Sciatic nerve (tissue), 2 donors: ENCODE measurements around the gene ABCA10. TPM values are rescaled to one million over a fixed set of nuclear protein-coding genes. Genes with fewer than 3 reads are reported as not detected.
"Not testable (repeated sequence)": the region's sequence is repeated elsewhere in the genome, so short reads cannot be mapped to it uniquely, and the experiment has no call there.

Experiments
- ATAC-seq: fragments of 200-7000 bp; cut with Tn5 transposase; one replicate; pipeline ENCODE4 v1.9.1; 2020; ENCODE audit warnings: mild to moderate bottlenecking, moderate library complexity
- DNase-seq: peaks from one replicate; pipeline ENCODE4 v3.0.0-alpha.2; 2020; ENCODE audit warnings: low spot score
- intact Hi-C: fragments of 100-400 bp; cut with DNase I; formaldehyde crosslinking; loops from one replicate; pipeline ENCODE4 v1.14.2; 2022
- total RNA-seq: library from RNA; stranded (reverse); fragmentation: NEBNext Ultra II Directional; extraction: Animal tissue kit (Norgen Biotek cat#: 25700); gene quantifications from one replicate; pipeline ENCODE4 v1.2.1, GENCODE V29; 2021
- donor health status: DM: no; HTN: no; CAD: no.
- donor health status: DM: no; HTN: no; CAD: no.

The ABCA10 gene
- total RNA-seq, result 189 TPM

DNA sequence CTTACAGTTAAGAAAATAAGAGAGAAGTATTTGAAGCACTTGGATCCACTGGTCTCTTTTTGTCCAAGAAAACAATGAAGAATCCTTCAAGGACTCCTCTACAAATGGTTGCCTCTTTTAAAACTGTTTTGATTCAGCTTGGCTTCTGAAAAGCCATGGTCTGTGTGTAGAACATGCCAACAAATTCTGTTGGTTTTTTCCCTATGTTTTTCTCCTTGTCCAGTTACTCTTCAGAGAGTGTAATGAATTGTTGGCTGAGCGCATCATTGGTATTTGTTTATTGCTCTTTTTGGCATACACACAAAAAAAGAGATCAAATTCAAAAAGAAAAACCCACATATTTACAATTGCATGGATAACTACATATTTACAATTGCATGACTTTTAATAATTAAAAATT, at the start of gene ABCA10:
ABCA10 (minus strand) TSS at position 249 of the 400 bp plus-strand sequence. CDS start 3,466 bp downstream, outside the sequence.
- intact Hi-C loops, result no loop called here
- DNase-seq, result no peak
- peak; percentile 82 for ATAC-seq

- intact Hi-C loops, result loop anchor here (10.0 kb wide), 1 partner anchor 1921 kb away; no protein-coding TSS in a partner anchor
- DNase-seq, ATAC-seq: not testable (repeated sequence)
Measured at GRCh38 chr17:69276279-69276678, 47.7 kb upstream of the ABCA10 start.

DNA sequence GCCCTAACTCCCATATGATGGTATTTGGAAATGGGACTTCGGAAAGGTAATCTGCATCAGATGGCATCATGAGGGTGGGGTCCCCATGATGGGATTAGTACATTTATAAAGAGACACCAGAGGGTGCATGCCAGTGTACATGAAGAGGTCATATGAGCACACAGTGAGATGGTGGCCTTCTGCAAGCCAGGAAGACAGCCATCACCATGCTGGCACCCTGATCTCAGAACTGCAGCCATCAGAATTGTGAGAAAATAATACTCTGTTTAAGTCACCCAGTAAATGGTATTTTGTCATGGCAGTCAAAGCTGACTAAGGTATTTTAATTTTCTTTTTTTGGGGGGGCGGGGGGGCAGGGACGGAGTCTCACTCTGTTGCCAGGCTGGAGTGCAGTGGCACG, 47.1 kb upstream of the ABCA10 start:
- no peak for DNase-seq
- intact Hi-C loops, result loop anchor here (10.0 kb wide), 1 partner anchor 1921 kb away; no protein-coding TSS in a partner anchor
- no peak for ATAC-seq

GRCh38 chr17:69271023-69271422, 42.4 kb upstream of the ABCA10 start:
- ATAC-seq, result no peak
- intact Hi-C loops, result loop anchor here (10.0 kb wide), 1 partner anchor 1916 kb away; no protein-coding TSS in a partner anchor

GRCh38 chr17:69269131-69269998, 40.7 kb upstream of the ABCA10 start:
- ATAC-seq (no peak), DNase-seq (no peak)
- intact Hi-C loops, result no loop called here

More at GRCh38 chr17:69271023-69271422, 42.4 kb upstream of the ABCA10 start:
- no peak for DNase-seq

GRCh38 chr17:69268543-69269014, 40.0 kb upstream of the ABCA10 start:
- DNase-seq (no peak), ATAC-seq (no peak)
- intact Hi-C loops, result no loop called here

GRCh38 chr17:69267219-69267618, 38.6 kb upstream of the ABCA10 start:
- no peak for DNase-seq
- ATAC-seq, result no peak
- intact Hi-C loops, result no loop called here

DNA sequence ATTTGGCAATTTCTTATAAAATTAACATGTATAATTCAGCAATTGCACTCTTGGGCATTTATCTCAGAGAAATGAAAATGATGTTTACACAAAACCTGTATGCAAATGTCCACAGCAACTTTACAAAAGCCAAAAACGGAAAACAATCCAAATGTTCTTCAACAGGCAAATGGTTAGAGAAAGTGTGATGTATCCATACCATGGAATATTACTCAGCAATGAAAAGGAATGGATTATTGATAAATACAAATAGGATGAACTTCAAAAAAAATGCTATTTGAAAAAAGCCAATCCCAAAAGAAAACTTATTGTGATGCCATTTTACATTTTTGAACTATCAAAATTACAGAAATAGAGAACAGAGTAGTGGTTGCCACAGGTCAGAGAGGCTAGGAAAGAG, 37.2 kb upstream of the ABCA10 start:
- ATAC-seq, result no peak
- no peak for DNase-seq
- intact Hi-C loops, result no loop called here

GRCh38 chr17:69254187-69254586, 25.6 kb upstream of the ABCA10 start:
- intact Hi-C loops, result no loop called here
- no peak for DNase-seq
- ATAC-seq, result no peak

DNA sequence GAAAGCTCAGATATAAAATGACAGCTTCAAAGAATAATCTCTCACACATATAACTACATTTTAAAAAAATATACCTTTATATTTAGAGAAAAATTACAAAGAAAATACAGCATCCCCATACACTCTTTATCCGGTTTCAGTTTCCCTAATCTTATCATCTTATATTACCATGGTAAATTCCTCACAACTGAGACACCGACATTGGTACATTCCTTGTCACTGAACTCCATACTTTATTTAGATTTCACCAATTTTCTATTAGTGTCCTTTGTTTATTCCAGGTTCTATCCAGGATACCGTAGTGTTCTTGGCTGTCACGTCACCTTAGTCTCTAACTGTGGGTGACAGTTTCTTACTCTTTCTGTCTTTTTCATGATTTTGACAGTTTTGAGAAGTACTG, 22.0 kb upstream of the ABCA10 start:
- ATAC-seq (no peak), DNase-seq (no peak)
- intact Hi-C loops, result no loop called here

DNA sequence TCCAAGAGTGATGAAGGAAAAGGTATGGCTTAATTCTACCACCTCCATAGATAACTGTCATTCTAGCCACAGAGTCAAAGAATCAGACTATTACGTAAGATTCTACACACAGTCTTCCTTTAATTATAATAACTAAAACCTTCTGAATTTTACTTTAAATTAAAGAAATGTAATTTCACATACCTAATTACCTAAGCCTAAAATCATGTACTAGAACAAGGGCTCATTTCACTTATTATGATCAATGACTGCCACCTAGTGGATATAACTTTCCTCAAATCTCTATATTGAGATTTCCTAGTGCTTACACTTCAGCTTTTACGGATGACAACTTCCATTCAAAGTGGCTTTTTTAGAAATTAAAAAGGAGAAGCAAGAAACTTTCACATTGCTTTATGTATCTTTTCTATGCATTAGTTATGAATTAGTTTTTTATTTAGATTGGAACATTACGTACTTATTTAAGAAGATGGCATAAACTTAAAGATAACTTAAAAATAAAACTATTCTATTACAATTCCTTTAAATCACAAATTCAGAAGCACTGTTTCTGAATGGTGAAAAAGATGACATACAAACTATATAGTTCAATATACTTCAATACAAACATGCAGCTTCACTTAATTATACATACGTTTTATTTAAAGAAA, 18.2 kb upstream of the ABCA10 start:
- intact Hi-C loops, result no loop called here
- ATAC-seq (peak; percentile 86), DNase-seq (no peak)

DNA sequence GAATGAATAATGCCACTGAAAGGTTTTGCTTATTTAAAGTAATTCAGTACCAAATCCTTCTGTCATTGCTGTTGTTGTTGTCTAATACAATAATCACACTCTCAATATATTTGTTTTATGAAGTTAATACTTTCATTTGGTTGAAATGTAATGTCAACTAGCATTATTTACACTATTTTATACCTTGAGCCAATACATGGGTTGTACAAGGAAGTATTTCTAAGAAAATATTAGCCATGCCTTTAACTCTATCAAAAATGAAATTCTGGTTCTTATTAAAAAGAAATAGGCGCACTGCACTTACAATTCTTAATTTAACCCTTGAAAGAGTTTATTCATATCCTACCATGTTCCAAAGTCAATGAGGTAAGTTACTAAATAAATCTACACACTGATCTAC, 17.6 kb upstream of the ABCA10 start:
- DNase-seq (no peak), ATAC-seq (no peak)
- intact Hi-C loops, result no loop called here

DNA sequence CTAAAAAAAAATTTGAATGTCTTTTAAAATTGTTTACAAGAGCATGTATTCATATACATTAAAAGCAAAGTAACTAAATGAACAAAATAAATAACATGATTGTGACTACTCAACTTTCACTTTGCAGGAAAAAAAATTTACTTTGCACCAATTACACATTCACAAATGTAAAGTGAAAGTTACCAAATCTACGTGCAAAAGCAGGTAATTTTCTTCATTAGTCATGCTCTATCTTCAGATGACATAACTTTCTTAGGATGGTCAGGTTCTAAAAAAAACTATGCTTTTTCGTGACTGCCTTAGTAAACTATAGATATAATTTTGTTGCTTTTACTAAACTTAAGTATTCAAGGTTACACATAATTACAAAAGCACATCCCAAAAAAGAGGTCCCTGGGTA, 17.0 kb upstream of the ABCA10 start:
- DNase-seq, result no peak
- intact Hi-C loops, result no loop called here
- ATAC-seq, result no peak

DNA sequence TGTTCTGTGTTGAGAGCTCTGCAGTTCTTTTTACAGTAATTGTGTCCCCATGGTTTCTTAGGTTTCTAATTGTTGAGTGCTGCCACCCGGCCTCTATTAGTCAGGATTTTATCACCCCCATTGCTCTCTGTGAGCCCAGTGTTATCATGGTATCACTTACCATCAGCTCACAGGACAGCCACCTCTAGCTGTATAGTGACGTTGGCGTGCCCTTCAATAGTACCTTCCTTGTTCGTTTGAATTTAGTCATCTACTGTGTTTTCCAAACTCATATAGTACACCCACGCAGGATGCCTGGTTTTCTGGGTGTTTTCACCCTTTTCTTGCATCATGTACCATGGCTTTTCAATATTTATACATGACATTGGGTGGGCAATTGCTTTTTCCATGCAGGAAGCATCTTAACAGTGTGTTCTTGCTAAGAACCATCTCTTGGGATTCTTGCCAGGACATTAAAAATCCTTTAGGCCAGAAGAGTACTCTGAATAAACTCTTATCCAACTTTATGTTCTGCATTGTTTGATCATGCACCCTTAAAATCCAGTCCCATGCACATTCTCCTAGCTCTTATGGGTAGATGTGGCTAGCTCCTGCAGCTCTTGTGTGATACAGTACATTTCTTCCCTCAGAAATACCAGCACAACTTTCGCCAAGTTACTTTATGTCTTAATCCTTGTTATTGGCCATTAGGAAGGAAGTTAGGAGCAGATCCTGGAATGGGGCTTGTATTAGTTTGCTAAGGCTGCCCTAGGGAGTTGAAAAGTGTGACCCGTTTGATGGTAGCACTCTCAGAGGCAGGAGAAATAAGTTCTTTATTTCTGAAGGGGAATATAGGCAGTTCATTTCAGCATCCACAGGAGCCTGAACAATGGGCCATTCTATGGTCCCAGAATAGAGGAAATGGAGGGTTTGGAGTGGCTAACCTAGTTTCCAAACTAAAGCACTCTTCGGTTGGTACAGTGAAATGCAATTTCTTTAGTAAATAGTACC, 11.3 kb upstream of the ABCA10 start:
- intact Hi-C loops, result no loop called here
- DNase-seq, result no peak
- ATAC-seq, result no peak

DNA sequence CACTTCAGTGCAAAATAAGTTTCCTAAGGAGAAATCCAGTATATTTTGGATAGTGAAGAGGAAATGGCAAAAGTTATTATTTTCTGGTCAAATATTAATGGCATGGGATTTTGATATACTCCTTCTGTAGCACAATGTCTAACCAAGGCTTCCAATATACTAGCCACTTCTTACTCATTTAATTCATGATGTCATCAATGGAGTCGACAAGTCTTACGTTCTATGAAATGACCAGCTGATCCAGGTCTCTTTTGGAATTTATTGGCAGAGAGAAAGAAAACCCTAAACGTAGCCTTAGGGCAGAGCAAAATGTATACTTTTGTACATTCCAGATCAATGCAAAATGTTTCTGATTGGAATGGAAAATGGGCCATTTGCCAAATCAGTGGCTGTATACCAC, 8.3 kb upstream of the ABCA10 start:
- DNase-seq (no peak), ATAC-seq (no peak)
- intact Hi-C loops, result no loop called here

- intact Hi-C loops, result no loop called here
- ATAC-seq, result no peak
Measured at GRCh38 chr17:69236464-69236863, 7.8 kb upstream of the ABCA10 start.

DNA sequence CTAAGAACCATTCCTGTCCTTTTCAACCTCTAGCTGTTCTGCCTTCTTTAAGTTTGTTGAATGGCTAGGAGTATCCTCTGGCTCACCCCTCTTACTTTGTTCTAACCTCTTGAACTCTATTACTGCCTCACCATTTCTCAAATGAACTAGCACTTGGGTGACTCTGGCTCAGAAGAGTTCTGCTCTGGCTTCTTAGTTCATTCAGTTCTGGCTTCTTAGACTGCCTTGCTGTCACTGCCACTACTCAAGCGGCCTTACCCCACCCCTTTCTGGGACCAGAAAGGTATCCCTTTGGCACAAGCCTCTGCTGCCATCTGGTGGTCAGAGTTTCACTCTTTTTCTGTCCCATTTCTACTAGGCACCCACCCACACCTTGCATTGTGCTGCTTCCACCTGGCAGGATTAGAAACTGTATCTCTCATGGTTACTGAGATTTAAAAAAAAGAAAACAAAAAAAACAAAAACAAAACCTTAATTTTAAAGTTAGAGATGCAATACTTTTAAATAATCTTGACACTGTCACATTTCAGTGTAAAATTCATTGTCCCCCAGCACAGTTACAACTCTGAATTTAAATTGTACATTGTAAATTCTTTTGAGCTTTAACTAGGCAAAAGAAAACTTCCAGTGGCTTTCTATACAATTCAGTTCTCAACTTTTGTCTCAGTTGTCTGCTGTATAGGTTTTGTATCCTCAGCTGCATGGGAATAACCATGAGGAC, 6.9 kb upstream of the ABCA10 start:
- intact Hi-C loops, result no loop called here
- ATAC-seq (peak; percentile 95), DNase-seq (peak; percentile 91)

More at GRCh38 chr17:69236464-69236863, 7.8 kb upstream of the ABCA10 start:
- DNase-seq, result no peak

DNA sequence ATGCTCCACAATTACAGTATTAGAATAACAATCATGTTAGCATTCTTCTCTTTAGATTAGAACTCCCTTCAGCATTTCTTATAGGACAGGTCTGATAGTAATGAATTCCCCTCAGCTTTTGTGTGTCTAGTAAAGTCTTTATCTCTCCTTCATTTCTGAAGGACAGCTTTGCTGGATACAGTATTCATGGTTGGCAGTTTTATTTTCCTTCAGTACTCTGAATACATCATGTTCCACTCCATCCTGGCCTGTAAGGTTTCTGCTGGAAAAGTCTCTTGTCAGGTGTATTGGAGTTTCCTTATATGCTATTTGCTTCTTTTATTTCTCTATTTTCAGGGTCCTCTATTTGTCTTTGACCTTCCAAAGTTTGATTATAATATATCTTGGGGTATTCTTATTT, 4.0 kb upstream of the ABCA10 start:
- ATAC-seq (no peak), DNase-seq (no peak)
- intact Hi-C loops, result loop anchor here (5.0 kb wide), 1 partner anchor 460 kb away; no protein-coding TSS in a partner anchor
